SK-N-SH treated with all-trans-retinoic acid at 6 μM for 48 hours (cell line): ENCODE results near the gene CCDC194.

Source experiments
- ATAC-seq: fragments of 200-7000 bp; cut with Tn5 transposase; 3 replicates; pipeline ENCODE4 v1.9.1; 2020; ENCODE audit warnings: mild to moderate bottlenecking, moderate library complexity
- ARNTL ChIP-seq: fragments of 450-650 bp; formaldehyde crosslinking; IDR thresholded peaks from 2 replicates; pipeline ENCODE4 v1.5.0; 2020; ENCODE audit warnings: low read depth, mild to moderate bottlenecking, moderate library complexity, borderline replicate concordance
- CSDC2 ChIP-seq: fragments of 250-450 bp; sonication (Bioruptor Pico); IDR thresholded peaks from 2 replicates; pipeline ENCODE4 v1.5.0; 2020; ENCODE audit warnings: mild to moderate bottlenecking, moderate library complexity
- ESRRG ChIP-seq: fragments of 250-450 bp; sonication (Bioruptor Pico); IDR thresholded peaks from 2 replicates; pipeline ENCODE4 v1.6.1; 2021; ENCODE audit warnings: mild to moderate bottlenecking
- GLIS3 ChIP-seq: fragments of 250-450 bp; sonication (Bioruptor Pico); IDR thresholded peaks from 2 replicates; pipeline ENCODE4 v1.5.0; 2020; ENCODE audit warnings: mild to moderate bottlenecking, moderate library complexity
- RARB ChIP-seq: fragments of 250-450 bp; sonication (Bioruptor Pico); IDR thresholded peaks from 2 replicates; pipeline ENCODE4 v1.8.0; 2021; ENCODE audit warnings: mild to moderate bottlenecking, moderate library complexity
- TCF4 ChIP-seq: fragments of 250-450 bp; sonication (Bioruptor Pico); IDR thresholded peaks from 2 replicates; pipeline ENCODE4 v1.8.0; 2021; ENCODE audit warnings: mild to moderate bottlenecking, moderate library complexity, borderline replicate concordance
- TOX ChIP-seq: fragments of 250-450 bp; sonication (Bioruptor Pico); IDR thresholded peaks from 2 replicates; pipeline ENCODE4 v1.8.0; 2021; ENCODE audit warnings: mild to moderate bottlenecking, moderate library complexity, borderline replicate concordance
- ZC3H10 ChIP-seq: fragments of 250-450 bp; sonication (Bioruptor Pico); IDR thresholded peaks from 2 replicates; pipeline ENCODE4 v1.5.1; 2021; ENCODE audit warnings: mild to moderate bottlenecking, moderate library complexity
- ZFP3 ChIP-seq: fragments of 250-450 bp; sonication (Bioruptor Pico); IDR thresholded peaks from 2 replicates; pipeline ENCODE4 v1.5.0; 2020; ENCODE audit warnings: mild to moderate bottlenecking, moderate library complexity
- ZFP30 ChIP-seq: fragments of 450-650 bp; formaldehyde crosslinking; IDR thresholded peaks from 2 replicates; pipeline ENCODE4 v1.5.0; 2022; ENCODE audit warnings: mild to moderate bottlenecking, moderate library complexity
- ZNF565 ChIP-seq: fragments of 450-650 bp; formaldehyde crosslinking; conservative IDR thresholded peaks from 2 replicates; pipeline ENCODE4 v1.5.0; 2020; ENCODE audit warnings: low read depth, mild to moderate bottlenecking, moderate library complexity
- ZNF70 ChIP-seq: fragments of 450-650 bp; formaldehyde crosslinking; IDR thresholded peaks from 2 replicates; pipeline ENCODE4 v1.5.0; 2020; ENCODE audit warnings: mild to moderate bottlenecking, moderate library complexity
- ZNF8 ChIP-seq: fragments of 450-650 bp; formaldehyde crosslinking; IDR thresholded peaks from 2 replicates; pipeline ENCODE4 v1.5.0; 2020; ENCODE audit warnings: mild to moderate bottlenecking, moderate library complexity
- TF ChIP-seq, protein P1 (sequence below): fragments of 250-450 bp; sonication (Bioruptor Pico); IDR thresholded peaks from 2 replicates; pipeline ENCODE4 v1.5.0; 2020; ENCODE audit warnings: mild to moderate bottlenecking, moderate library complexity
- TF ChIP-seq, protein P2 (sequence below): fragments of 250-450 bp; sonication (Bioruptor Pico); IDR thresholded peaks from 2 replicates; pipeline ENCODE4 v1.8.0; 2021; ENCODE audit warnings: low read depth, mild to moderate bottlenecking, moderate library complexity, borderline replicate concordance
- TF ChIP-seq, protein P3 (sequence below): fragments of 250-450 bp; sonication (Bioruptor Pico); IDR thresholded peaks from 2 replicates; pipeline ENCODE4 v1.5.1; 2020; ENCODE audit warnings: low read depth, mild to moderate bottlenecking, moderate library complexity
- TF ChIP-seq, protein P4 (sequence below): fragments of 250-450 bp; sonication (Bioruptor Pico); IDR thresholded peaks from 2 replicates; pipeline ENCODE4 v1.5.1; 2021; ENCODE audit warnings: mild to moderate bottlenecking, moderate library complexity
- TF ChIP-seq, protein P5 (sequence below): fragments of 250-450 bp; sonication (Bioruptor Pico); IDR thresholded peaks from 2 replicates; pipeline ENCODE4 v1.8.0; 2020; ENCODE audit warnings: mild to moderate bottlenecking, moderate library complexity, borderline replicate concordance

Gene CCDC194

DNA sequence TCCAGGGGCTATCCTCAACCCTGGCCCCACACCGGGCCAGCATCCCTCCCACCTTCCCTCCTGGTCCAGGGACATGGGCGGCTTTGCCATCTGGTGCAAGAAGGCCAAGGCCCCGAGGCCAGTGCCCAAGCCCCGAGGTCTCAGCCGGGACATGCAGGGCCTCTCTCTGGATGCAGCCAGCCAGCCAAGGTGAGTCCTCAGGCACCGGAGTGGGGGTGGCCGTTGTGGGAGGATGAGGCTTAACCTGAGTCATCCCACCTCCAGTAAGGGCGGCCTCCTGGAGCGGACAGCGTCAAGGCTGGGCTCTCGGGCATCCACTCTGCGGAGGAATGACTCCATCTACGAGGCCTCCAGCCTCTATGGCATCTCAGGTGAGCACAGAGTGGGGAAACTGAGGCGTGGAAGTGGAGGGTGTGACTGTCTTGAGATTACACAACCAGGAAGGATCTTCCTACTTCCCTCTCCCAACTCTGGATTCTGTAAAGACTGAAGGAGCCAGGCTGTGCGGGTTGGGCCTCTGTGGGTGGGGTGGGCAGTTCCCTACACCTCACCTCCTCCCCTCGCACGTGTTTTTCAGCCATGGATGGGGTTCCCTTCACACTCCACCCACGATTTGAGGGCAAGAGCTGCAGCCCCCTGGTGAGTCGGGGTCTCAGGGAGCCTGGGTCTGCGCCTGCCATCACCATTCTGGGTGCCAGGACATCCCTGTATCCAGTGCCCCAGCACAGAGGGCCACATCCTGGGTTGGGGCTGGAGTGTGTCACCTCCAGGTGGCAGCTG lies 29.6 kb upstream of the CCDC194 start:
- no peak for ATAC-seq
- TF ChIP-seq GLIS3 (CRISPR knock-in tag) (no peak), RARB (CRISPR knock-in tag) (no peak)

DNA sequence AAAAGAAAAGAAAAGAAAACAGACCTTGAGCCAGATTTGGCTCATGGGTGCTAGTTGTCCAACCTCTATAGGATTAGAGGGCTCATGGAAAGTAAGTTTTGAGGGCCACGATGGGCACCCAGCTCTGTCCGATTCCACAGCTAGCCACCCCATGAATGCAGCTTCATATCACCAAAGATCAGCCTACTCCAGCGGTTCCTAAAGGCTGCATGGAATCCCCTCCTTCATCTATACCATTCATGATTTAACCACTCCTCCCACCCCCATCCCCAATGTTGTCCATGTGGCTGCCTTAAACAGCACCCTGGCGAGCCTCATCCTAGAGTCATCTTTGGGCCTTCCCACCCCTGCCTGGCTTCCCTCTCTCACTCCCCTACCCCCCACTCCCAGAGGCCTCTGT lies 27.9 kb upstream of the CCDC194 start:
- TF ChIP-seq, protein P1, sequence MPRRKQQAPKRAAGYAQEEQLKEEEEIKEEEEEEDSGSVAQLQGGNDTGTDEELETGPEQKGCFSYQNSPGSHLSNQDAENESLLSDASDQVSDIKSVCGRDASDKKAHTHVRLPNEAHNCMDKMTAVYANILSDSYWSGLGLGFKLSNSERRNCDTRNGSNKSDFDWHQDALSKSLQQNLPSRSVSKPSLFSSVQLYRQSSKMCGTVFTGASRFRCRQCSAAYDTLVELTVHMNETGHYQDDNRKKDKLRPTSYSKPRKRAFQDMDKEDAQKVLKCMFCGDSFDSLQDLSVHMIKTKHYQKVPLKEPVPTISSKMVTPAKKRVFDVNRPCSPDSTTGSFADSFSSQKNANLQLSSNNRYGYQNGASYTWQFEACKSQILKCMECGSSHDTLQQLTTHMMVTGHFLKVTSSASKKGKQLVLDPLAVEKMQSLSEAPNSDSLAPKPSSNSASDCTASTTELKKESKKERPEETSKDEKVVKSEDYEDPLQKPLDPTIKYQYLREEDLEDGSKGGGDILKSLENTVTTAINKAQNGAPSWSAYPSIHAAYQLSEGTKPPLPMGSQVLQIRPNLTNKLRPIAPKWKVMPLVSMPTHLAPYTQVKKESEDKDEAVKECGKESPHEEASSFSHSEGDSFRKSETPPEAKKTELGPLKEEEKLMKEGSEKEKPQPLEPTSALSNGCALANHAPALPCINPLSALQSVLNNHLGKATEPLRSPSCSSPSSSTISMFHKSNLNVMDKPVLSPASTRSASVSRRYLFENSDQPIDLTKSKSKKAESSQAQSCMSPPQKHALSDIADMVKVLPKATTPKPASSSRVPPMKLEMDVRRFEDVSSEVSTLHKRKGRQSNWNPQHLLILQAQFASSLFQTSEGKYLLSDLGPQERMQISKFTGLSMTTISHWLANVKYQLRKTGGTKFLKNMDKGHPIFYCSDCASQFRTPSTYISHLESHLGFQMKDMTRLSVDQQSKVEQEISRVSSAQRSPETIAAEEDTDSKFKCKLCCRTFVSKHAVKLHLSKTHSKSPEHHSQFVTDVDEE (CRISPR knock-in tag): no peak
- TF ChIP-seq ZNF70: peak; percentile 95
- ATAC-seq: no peak

DNA sequence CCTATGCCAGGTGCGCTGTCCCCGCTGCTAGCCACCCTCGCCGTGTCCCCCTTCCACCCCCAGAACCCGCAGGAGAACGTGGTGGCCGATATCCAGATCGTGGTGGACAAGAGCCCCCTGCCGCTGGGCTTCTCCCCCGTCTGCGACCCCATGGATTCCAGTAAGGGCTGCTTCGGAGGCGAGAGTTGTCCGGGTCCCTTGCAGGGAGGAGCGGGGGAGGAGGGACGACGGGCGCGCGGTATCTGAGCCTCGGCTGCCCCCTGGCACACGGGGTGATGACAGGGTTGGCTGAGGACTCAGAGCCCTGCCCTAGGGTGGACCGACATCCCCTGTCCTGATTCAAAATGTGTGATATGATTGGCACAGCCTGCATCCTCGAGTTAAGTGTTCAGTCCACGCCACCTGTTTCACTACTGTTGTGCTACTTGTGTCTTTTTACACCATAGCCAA lies 26.5 kb upstream of the CCDC194 start:
- TF ChIP-seq, protein P2, sequence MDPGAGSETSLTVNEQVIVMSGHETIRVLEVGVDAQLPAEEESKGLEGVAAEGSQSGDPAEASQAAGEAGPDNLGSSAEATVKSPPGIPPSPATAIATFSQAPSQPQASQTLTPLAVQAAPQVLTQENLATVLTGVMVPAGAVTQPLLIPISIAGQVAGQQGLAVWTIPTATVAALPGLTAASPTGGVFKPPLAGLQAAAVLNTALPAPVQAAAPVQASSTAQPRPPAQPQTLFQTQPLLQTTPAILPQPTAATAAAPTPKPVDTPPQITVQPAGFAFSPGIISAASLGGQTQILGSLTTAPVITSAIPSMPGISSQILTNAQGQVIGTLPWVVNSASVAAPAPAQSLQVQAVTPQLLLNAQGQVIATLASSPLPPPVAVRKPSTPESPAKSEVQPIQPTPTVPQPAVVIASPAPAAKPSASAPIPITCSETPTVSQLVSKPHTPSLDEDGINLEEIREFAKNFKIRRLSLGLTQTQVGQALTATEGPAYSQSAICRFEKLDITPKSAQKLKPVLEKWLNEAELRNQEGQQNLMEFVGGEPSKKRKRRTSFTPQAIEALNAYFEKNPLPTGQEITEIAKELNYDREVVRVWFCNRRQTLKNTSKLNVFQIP (CRISPR knock-in tag): no peak
- TF ChIP-seq ZC3H10: no peak
- TF ChIP-seq ZFP3: no peak
- no peak for TF ChIP-seq ARNTL (CRISPR knock-in tag)
- TF ChIP-seq, protein P3, sequence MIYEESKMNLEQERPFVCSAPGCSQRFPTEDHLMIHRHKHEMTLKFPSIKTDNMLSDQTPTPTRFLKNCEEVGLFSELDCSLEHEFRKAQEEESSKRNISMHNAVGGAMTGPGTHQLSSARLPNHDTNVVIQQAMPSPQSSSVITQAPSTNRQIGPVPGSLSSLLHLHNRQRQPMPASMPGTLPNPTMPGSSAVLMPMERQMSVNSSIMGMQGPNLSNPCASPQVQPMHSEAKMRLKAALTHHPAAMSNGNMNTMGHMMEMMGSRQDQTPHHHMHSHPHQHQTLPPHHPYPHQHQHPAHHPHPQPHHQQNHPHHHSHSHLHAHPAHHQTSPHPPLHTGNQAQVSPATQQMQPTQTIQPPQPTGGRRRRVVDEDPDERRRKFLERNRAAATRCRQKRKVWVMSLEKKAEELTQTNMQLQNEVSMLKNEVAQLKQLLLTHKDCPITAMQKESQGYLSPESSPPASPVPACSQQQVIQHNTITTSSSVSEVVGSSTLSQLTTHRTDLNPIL (CRISPR knock-in tag): no peak
- TF ChIP-seq, protein P4, sequence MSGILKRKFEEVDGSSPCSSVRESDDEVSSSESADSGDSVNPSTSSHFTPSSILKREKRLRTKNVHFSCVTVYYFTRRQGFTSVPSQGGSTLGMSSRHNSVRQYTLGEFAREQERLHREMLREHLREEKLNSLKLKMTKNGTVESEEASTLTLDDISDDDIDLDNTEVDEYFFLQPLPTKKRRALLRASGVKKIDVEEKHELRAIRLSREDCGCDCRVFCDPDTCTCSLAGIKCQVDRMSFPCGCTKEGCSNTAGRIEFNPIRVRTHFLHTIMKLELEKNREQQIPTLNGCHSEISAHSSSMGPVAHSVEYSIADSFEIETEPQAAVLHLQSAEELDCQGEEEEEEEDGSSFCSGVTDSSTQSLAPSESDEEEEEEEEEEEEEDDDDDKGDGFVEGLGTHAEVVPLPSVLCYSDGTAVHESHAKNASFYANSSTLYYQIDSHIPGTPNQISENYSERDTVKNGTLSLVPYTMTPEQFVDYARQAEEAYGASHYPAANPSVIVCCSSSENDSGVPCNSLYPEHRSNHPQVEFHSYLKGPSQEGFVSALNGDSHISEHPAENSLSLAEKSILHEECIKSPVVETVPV (CRISPR knock-in tag): no peak
- TF ChIP-seq TOX: no peak
- no peak for TF ChIP-seq GLIS3 (CRISPR knock-in tag)
- no peak for TF ChIP-seq ZNF8 (CRISPR knock-in tag)
- no peak for TF ChIP-seq ZFP30 (CRISPR knock-in tag)
- no peak for TF ChIP-seq ESRRG (CRISPR knock-in tag)
- TF ChIP-seq ZNF565: no peak
- no peak for TF ChIP-seq ZNF70
- no peak for TF ChIP-seq RARB (CRISPR knock-in tag)
- no peak for TF ChIP-seq TCF4 (CRISPR knock-in tag)
- TF ChIP-seq CSDC2 (CRISPR knock-in tag): no peak
- TF ChIP-seq, protein P5, sequence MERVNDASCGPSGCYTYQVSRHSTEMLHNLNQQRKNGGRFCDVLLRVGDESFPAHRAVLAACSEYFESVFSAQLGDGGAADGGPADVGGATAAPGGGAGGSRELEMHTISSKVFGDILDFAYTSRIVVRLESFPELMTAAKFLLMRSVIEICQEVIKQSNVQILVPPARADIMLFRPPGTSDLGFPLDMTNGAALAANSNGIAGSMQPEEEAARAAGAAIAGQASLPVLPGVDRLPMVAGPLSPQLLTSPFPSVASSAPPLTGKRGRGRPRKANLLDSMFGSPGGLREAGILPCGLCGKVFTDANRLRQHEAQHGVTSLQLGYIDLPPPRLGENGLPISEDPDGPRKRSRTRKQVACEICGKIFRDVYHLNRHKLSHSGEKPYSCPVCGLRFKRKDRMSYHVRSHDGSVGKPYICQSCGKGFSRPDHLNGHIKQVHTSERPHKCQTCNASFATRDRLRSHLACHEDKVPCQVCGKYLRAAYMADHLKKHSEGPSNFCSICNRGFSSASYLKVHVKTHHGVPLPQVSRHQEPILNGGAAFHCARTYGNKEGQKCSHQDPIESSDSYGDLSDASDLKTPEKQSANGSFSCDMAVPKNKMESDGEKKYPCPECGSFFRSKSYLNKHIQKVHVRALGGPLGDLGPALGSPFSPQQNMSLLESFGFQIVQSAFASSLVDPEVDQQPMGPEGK: no peak
- ATAC-seq: peak; percentile 68
